Esophagus squamous epithelium (tissue), 4 donors: ENCODE results near the gene HKDC1.

Experiments used
- CTCF ChIP-seq, 6 experiments: fragments of 450-650 bp in 4 of 6; fragments of 200-600 bp in 2 of 6; sonication (generic) in 2 of 6; IDR thresholded peaks; one replicate each; pipeline ENCODE4 v1.5.1; 2016 to 2019; ENCODE audit warnings: antibody characterized with exemption in 6 of 6, mild to moderate bottlenecking in 4 of 6, moderate library complexity in 4 of 6
- POLR2A ChIP-seq, 4 donors: fragments of 450-650 bp; IDR thresholded peaks; one replicate each; pipeline ENCODE4 v1.6.1; 2017; ENCODE audit warnings: antibody characterized with exemption in 4 of 4, mild to moderate bottlenecking in 4 of 4, moderate library complexity in 3 of 4

GRCh38 chr10:69292459-69292858 is 72.3 kb downstream of the HKDC1 start:
- TF ChIP-seq CTCF (IDR thresholded peaks at IDR 0.05) (no peak), POLR2A (IDR thresholded peaks at IDR 0.05) (no peak)
